ENCODE results near the gene NUBP2. TPM values are rescaled to one million over a fixed set of nuclear protein-coding genes. Genes with fewer than 3 reads are reported as not detected.

The NUBP2 gene
- total RNA-seq, 1 experiment from 2014 or later, result 95.1 TPM

- ChIA-PET POLR2A (ENCODE audit: unreplicated experiment) (no interaction called here), CTCF (no interaction called here)
- H3K79me2 ChIP-seq (ENCODE audit: low read length), result peaks cover 45% of the 10 kb centered on the region
- intact Hi-C loops (cut with micrococcal nuclease), result no loop called here
- BruUV-seq (replicated peaks), result no TSS peak
- no peak for TF ChIP-seq EZH2phosphoT487 (IDR thresholded peaks at IDR 0.05; ENCODE audit: borderline replicate concordance, low read length)
- TF ChIP-seq CTCF (conservative IDR thresholded peaks at IDR 0.05; ENCODE audit: low read depth, low read length), result no peak
- no peak for TF ChIP-seq EZH2 (IDR thresholded peaks at IDR 0.05; ENCODE audit: low read length, unreplicated experiment)
- no peak overlapping the region for H2AFZ ChIP-seq (ENCODE audit: low read length)
- H3K27me3 ChIP-seq (ENCODE audit: low read length), result no peaks in the 10 kb centered on the region
- no peaks in the 10 kb centered on the region for H3K9me2 ChIP-seq (replicated peaks; ENCODE audit: low read length)
- no peaks in the 10 kb centered on the region for H3F3A ChIP-seq (ENCODE audit: low read length, unreplicated experiment)
- H3K4me2 ChIP-seq (ENCODE audit: low read length), result peak overlapping the region; percentile 93
- H3K27ac ChIP-seq (ENCODE audit: low read length), result no peak overlapping the region
- peak overlapping the region; percentile 85 for H3K4me3 ChIP-seq (ENCODE audit: low read length)
- no peaks in the 10 kb centered on the region for H3K36me3 ChIP-seq (ENCODE audit: low read depth, low read length)
- H3K4me1 ChIP-seq (ENCODE audit: insufficient read depth, low read length), result peaks cover 11% of the 10 kb centered on the region; the same call in 1 of the 2 replicates
- H3K9me3 ChIP-seq (ENCODE audit: low read length), result no peaks in the 10 kb centered on the region
- no peaks in the 10 kb centered on the region for H4K20me1 ChIP-seq (ENCODE audit: low read length)
- peak overlapping the region; percentile 69; the same call in 1 of the 2 replicates for H3K9ac ChIP-seq (ENCODE audit: low read length)
- ATAC-seq, result no peak
- DNase-seq, result no peak
Observed at GRCh38 chr16:1781254-1781653, 1.5 kb upstream of the NUBP2 start.

GRCh38 chr16:1781758-1782407 is 877 bp upstream of the NUBP2 start:
- peaks cover 49% of the 10 kb centered on the region for H3K79me2 ChIP-seq (ENCODE audit: low read length)
- no peaks in the 10 kb centered on the region for H3K36me3 ChIP-seq (ENCODE audit: low read depth, low read length)
- BruUV-seq (replicated peaks), result no TSS peak
- intact Hi-C loops (cut with micrococcal nuclease), result no loop called here
- H3K27ac ChIP-seq (ENCODE audit: low read length), result no peak overlapping the region
- CTCF ChIA-PET, result interaction anchor here (0.7 kb wide), 1 partner anchor 76 kb away, joined by 3 read pairs; the partner anchor contains the start of gene MAPK8IP3
- peak overlapping the region; percentile 69 for H3K9ac ChIP-seq (ENCODE audit: low read length)
- no peaks in the 10 kb centered on the region for H3K27me3 ChIP-seq (ENCODE audit: low read length)
- H3K9me2 ChIP-seq (replicated peaks; ENCODE audit: low read length), result no peaks in the 10 kb centered on the region
- peak overlapping the region; percentile 93 for H3K4me2 ChIP-seq (ENCODE audit: low read length)
- H2AFZ ChIP-seq (ENCODE audit: low read length), result peak overlapping the region; percentile 42; the same call in 1 of the 2 replicates
- H4K20me1 ChIP-seq (ENCODE audit: low read length), result no peaks in the 10 kb centered on the region
- DNase-seq (no peak), ATAC-seq (peak; percentile 14)
- no peak for TF ChIP-seq EZH2phosphoT487 (IDR thresholded peaks at IDR 0.05; ENCODE audit: borderline replicate concordance, low read length)
- TF ChIP-seq EZH2 (IDR thresholded peaks at IDR 0.05; ENCODE audit: low read length, unreplicated experiment), result no peak
- no peak for TF ChIP-seq CTCF (conservative IDR thresholded peaks at IDR 0.05; ENCODE audit: low read depth, low read length)
- H3K4me3 ChIP-seq (ENCODE audit: low read length), result peak overlapping the region; percentile 85
- POLR2A ChIA-PET (ENCODE audit: unreplicated experiment), result interaction anchor here (1.0 to 1.1 kb wide), 3 partner anchors 9 to 183 kb away, joined by 9 to 26 read pairs (median 14); partner anchors contain the start of genes EME2, JPT2, MRPS34 and RPS2
- H3K9me3 ChIP-seq (ENCODE audit: low read length), result no peaks in the 10 kb centered on the region
- H3F3A ChIP-seq (ENCODE audit: low read length, unreplicated experiment), result no peaks in the 10 kb centered on the region
- H3K4me1 ChIP-seq (ENCODE audit: insufficient read depth, low read length), result peaks cover 11% of the 10 kb centered on the region; the same call in 1 of the 2 replicates

All from PC-3 (cell line).